A549 (cell line): ENCODE data around the gene PLCXD3. TPM values are rescaled to one million over a fixed set of nuclear protein-coding genes. Genes with fewer than 3 reads are reported as not detected.
A peak's percentile ranks its signal among the peaks of the same experiment; 100 is the strongest.

Experiments used
- ATAC-seq, 2 experiments: fragments of 200-7000 bp in 1 of 2; fragments of >200 bp in 1 of 2; cut with Nextera tagmentation in 1 of 2; cut with Tn5 transposase in 1 of 2; 3 replicates each; pipeline versions ENCODE4 v1.8.0 to v1.9.1; 2018 to 2020; ENCODE audit warnings: mild to moderate bottlenecking in 1 of 2, moderate library complexity in 1 of 2
- CTCF ChIA-PET: fragments of 300-600 bp; sonication (Branson Sonifier 250); formaldehyde crosslinking; extraction: SDS; loops from one replicate; lab custom pipeline; 2021; ENCODE audit warnings: antibody characterized with exemption, inconsistent platforms; lab: Yijun Ruan, JAX
- POLR2A ChIA-PET: fragments of 350-600 bp; formaldehyde crosslinking; extraction: SDS; loops from one replicate; lab custom pipeline; 2021; ENCODE audit warnings: antibody characterized with exemption, inconsistent platforms; lab: Yijun Ruan, JAX
- DNase-seq, 2 experiments: peaks; one replicate each; pipeline versions ENCODE4 v3.0.0 to v3.0.0-alpha.2; 2011 to 2016; ENCODE audit warnings: low read depth in 1 of 2, low spot score in 1 of 2
- FAIRE-seq: peaks from 2 replicates; lab custom pipeline; 2011; peaks lifted over from hg19 to GRCh38; lab: Jason Lieb, UNC
- H3K27ac ChIP-seq, 2 experiments: fragments of >200 bp; sonication (Bioruptor Twin); formaldehyde crosslinking; 3 replicates each; pipeline ENCODE4 v1.5.1; 2016 to 2017
- H3K4me1 ChIP-seq: fragments of >200 bp; sonication (Bioruptor Twin); formaldehyde crosslinking; 3 replicates; pipeline ENCODE4 v1.6.1; 2016
- H3K4me2 ChIP-seq: fragments of >200 bp; sonication (Bioruptor Twin); formaldehyde crosslinking; 3 replicates; pipeline ENCODE4 v1.6.1; 2016
- H3K4me3 ChIP-seq: fragments of >200 bp; sonication (Bioruptor Twin); formaldehyde crosslinking; 3 replicates; pipeline ENCODE4 v1.5.1; 2016
- H3K9me3 ChIP-seq: fragments of >200 bp; sonication (Bioruptor Twin); formaldehyde crosslinking; 3 replicates; pipeline ENCODE4 v1.6.1; 2016
- BHLHE40 ChIP-seq: IDR thresholded peaks from 2 replicates; pipeline ENCODE4 v1.6.1; 2012; ENCODE audit warnings: low read depth, low read length, inconsistent platforms
- CBX2 ChIP-seq: fragments of 200-600 bp; sonication (generic); IDR thresholded peaks from 2 replicates; pipeline ENCODE4 v1.6.1; 2016; ENCODE audit warnings: low read depth, mild to moderate bottlenecking, borderline replicate concordance
- CHD4 ChIP-seq: fragments of 200-600 bp; sonication (generic); IDR thresholded peaks from 2 replicates; pipeline ENCODE4 v1.6.1; 2016; ENCODE audit warnings: antibody characterized with exemption, mild to moderate bottlenecking, borderline replicate concordance
- EHF ChIP-seq: fragments of 250-450 bp; sonication (Bioruptor Pico); IDR thresholded peaks from 2 replicates; pipeline ENCODE4 v1.5.0; 2020; ENCODE audit warnings: mild to moderate bottlenecking
- EHMT2 ChIP-seq: fragments of 200-600 bp; sonication (generic); IDR thresholded peaks from 2 replicates; pipeline ENCODE4 v1.6.1; 2016; ENCODE audit warnings: antibody characterized with exemption, low read depth, mild to moderate bottlenecking, moderate library complexity
- FOXS1 ChIP-seq: fragments of 250-450 bp; sonication (Bioruptor Pico); IDR thresholded peaks from 2 replicates; pipeline ENCODE4 v1.5.0; 2020; ENCODE audit warnings: mild to moderate bottlenecking, moderate library complexity
- GATA3 ChIP-seq: IDR thresholded peaks from 2 replicates; pipeline ENCODE4 v1.6.1; 2012; ENCODE audit warnings: borderline replicate concordance
- HOXB13 ChIP-seq: fragments of 250-450 bp; sonication (Bioruptor Pico); IDR thresholded peaks from 2 replicates; pipeline ENCODE4 v1.5.0; 2020; ENCODE audit warnings: low read depth, mild to moderate bottlenecking, moderate library complexity
- KDM5A ChIP-seq: fragments of 200-600 bp; sonication (generic); IDR thresholded peaks from 2 replicates; pipeline ENCODE4 v1.6.1; 2016; ENCODE audit warnings: antibody characterized with exemption, mild to moderate bottlenecking
- MYC ChIP-seq: IDR thresholded peaks from 2 replicates; pipeline ENCODE4 v1.6.1; 2012; ENCODE audit warnings: mild to moderate bottlenecking, inconsistent platforms, low read length, improper control_type of control experiment, borderline replicate concordance
- NPAS2 ChIP-seq: fragments of 250-450 bp; sonication (Bioruptor Pico); IDR thresholded peaks from 2 replicates; pipeline ENCODE4 v1.8.0; 2022; ENCODE audit warnings: mild to moderate bottlenecking, moderate library complexity, borderline replicate concordance
- NR3C1 ChIP-seq: fragments of >200 bp; sonication (Bioruptor Twin); formaldehyde crosslinking; IDR thresholded peaks from 3 replicates; pipeline ENCODE4 v1.6.1; 2017
- POLR2AphosphoS2 ChIP-seq: conservative IDR thresholded peaks from 2 replicates; pipeline ENCODE4 v1.6.1; 2012; ENCODE audit warnings: low read length, improper control_type of control experiment, inconsistent platforms
- RAD21 ChIP-seq, 2 experiments: fragments of >200 bp in 1 of 2; sonication (Bioruptor Twin) in 1 of 2; formaldehyde crosslinking in 1 of 2; IDR thresholded peaks in 1 of 2; conservative IDR thresholded peaks in 1 of 2; 2 replicates in 1 of 2; 3 replicates in 1 of 2; pipeline ENCODE4 v1.6.1; 2012 to 2018; ENCODE audit warnings: inconsistent platforms in 1 of 2
- RARB ChIP-seq: fragments of 250-450 bp; sonication (Bioruptor Pico); IDR thresholded peaks from 2 replicates; pipeline ENCODE4 v1.8.0; 2021; ENCODE audit warnings: mild to moderate bottlenecking, moderate library complexity
- RFX5 ChIP-seq: fragments of 450-650 bp; IDR thresholded peaks from 2 replicates; pipeline ENCODE4 v1.7.1; 2014; ENCODE audit warnings: antibody characterized with exemption, mild to moderate bottlenecking, moderate library complexity
- RNF2 ChIP-seq: fragments of 200-600 bp; sonication (generic); IDR thresholded peaks from 2 replicates; pipeline ENCODE4 v1.6.1; 2016; ENCODE audit warnings: low read depth, mild to moderate bottlenecking, antibody characterized with exemption, moderate library complexity, borderline replicate concordance
- SMC3 ChIP-seq: fragments of >200 bp; sonication (Bioruptor Twin); formaldehyde crosslinking; IDR thresholded peaks from 3 replicates; pipeline ENCODE4 v1.6.1; 2018; ENCODE audit warnings: inconsistent platforms
- TFCP2L1 ChIP-seq: fragments of 250-450 bp; sonication (Bioruptor Pico); IDR thresholded peaks from 2 replicates; pipeline ENCODE4 v1.5.0; 2021; ENCODE audit warnings: mild to moderate bottlenecking
- ZNF302 ChIP-seq: fragments of 250-450 bp; sonication (Bioruptor Pico); IDR thresholded peaks from 2 replicates; pipeline ENCODE4 v1.9.0; 2021; ENCODE audit warnings: inconsistent platforms, mild to moderate bottlenecking, moderate library complexity
- WGBS: methylation state at CpG from one replicate; pipeline ENCODE4 v1.1.6; 2017; ENCODE audit errors: missing lambda C conversion rate; 5-methylcytosine and 5-hydroxymethylcytosine counted together
- polyA plus RNA-seq, 4 experiments: library from polyadenylated mRNA; depleted of rRNA in 3 of 4; stranded (reverse); fragments of >200 nt; fragmentation: RNase III in 1 of 4; extraction: RNeasy Plus Mini Kit Qiagen cat#74134 plus additional on column Dnase treatment in 1 of 4; gene quantifications; 2 replicates in 3 of 4; 3 replicates in 1 of 4; pipeline ENCODE4 v1.2.3, GENCODE V29; 2011 to 2017
- TF ChIP-seq, protein P1 (sequence below): fragments of >200 bp; sonication (Bioruptor Twin); formaldehyde crosslinking; IDR thresholded peaks from 3 replicates; pipeline ENCODE4 v1.5.1; 2016
- TF ChIP-seq, protein P2 (sequence below): IDR thresholded peaks from 2 replicates; pipeline ENCODE4 v1.6.1; 2012
- TF ChIP-seq, protein P3 (sequence below): fragments of 250-450 bp; sonication (Bioruptor Pico); IDR thresholded peaks from 2 replicates; pipeline ENCODE4 v1.5.0; 2021; ENCODE audit warnings: mild to moderate bottlenecking, moderate library complexity, borderline replicate concordance
- TF ChIP-seq, protein P4 (sequence below): fragments of 200-600 bp; sonication (generic); IDR thresholded peaks from 2 replicates; pipeline ENCODE4 v1.6.1; 2016; ENCODE audit warnings: antibody characterized with exemption, mild to moderate bottlenecking, moderate library complexity

The PLCXD3 gene
- polyA plus RNA-seq, 2 of the 4 experiments (the other 2 are of a cell fraction): 1.2 to 1.6 TPM

DNA sequence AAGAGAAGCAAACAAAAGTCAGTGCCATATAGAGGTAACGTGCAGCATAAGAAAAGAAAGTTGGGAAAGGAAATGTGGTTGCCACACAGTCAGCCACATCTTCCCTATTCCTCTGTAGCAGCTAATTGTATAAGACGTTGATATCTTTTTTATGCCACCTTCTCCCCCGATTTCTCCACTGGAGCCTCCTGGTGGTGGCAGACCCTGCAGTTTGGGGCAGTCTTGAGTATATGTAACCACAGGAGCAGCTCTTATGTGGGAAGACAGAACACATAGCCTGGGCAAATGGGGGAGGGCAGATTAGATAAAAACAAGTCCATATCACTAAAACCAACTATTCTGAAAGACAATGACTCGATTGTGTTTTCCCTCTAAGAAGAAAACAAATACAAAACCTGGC is 99.7 kb downstream of the PLCXD3 start:
- WGBS: 38% methylated on average over 4 of the region's 4 CpGs
- CTCF ChIA-PET: interaction anchor here (1.6 kb wide), 1 partner anchor 141 kb away, joined by 3 read pairs; no protein-coding TSS in a partner anchor
- Histone ChIP-seq H3K9me3 (no peaks in the 10 kb centered on the region), H3K4me3 (no peak overlapping the region), H3K4me2 (peak overlapping the region; percentile 31), H3K27ac (peak overlapping the region; percentile 80 to 87), H3K4me1 (peaks cover 89% of the 10 kb centered on the region)
- ATAC-seq (peak in 1 of 2 experiments; percentile 46; a peak in 3 of 6 replicates), DNase-seq (peak in 1 of 2 experiments; percentile 50), FAIRE-seq (no peak)
- TF ChIP-seq RARB (CRISPR knock-in tag): no peak
- no peak for TF ChIP-seq CHD4
- TF ChIP-seq ZNF302 (CRISPR knock-in tag): no peak
- TF ChIP-seq, protein P1, sequence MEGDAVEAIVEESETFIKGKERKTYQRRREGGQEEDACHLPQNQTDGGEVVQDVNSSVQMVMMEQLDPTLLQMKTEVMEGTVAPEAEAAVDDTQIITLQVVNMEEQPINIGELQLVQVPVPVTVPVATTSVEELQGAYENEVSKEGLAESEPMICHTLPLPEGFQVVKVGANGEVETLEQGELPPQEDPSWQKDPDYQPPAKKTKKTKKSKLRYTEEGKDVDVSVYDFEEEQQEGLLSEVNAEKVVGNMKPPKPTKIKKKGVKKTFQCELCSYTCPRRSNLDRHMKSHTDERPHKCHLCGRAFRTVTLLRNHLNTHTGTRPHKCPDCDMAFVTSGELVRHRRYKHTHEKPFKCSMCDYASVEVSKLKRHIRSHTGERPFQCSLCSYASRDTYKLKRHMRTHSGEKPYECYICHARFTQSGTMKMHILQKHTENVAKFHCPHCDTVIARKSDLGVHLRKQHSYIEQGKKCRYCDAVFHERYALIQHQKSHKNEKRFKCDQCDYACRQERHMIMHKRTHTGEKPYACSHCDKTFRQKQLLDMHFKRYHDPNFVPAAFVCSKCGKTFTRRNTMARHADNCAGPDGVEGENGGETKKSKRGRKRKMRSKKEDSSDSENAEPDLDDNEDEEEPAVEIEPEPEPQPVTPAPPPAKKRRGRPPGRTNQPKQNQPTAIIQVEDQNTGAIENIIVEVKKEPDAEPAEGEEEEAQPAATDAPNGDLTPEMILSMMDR: peak; percentile 16; the same call in 1 of the 3 replicates
- TF ChIP-seq, protein P2, sequence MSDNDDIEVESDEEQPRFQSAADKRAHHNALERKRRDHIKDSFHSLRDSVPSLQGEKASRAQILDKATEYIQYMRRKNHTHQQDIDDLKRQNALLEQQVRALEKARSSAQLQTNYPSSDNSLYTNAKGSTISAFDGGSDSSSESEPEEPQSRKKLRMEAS: 0 out of 2 replicates have a peak, but pooled peaks have one; percentile 26
- no peak for TF ChIP-seq POLR2AphosphoS2
- TF ChIP-seq RNF2: no peak
- no peak for TF ChIP-seq FOXS1 (CRISPR knock-in tag)
- no peak for TF ChIP-seq HOXB13 (CRISPR knock-in tag)
- TF ChIP-seq RAD21 (conservative IDR thresholded peaks at IDR 0.05 in 1 of 2, IDR thresholded peaks at IDR 0.05 in 1 of 2): peak in 1 of 2 experiments; percentile 49; a peak in 3 of 5 replicates
- TF ChIP-seq BHLHE40: no peak
- TF ChIP-seq CBX2: no peak
- no peak for TF ChIP-seq RFX5
- no peak for TF ChIP-seq EHF (CRISPR knock-in tag)
- TF ChIP-seq NR3C1: no peak
- no peak for TF ChIP-seq KDM5A
- TF ChIP-seq, protein P3, sequence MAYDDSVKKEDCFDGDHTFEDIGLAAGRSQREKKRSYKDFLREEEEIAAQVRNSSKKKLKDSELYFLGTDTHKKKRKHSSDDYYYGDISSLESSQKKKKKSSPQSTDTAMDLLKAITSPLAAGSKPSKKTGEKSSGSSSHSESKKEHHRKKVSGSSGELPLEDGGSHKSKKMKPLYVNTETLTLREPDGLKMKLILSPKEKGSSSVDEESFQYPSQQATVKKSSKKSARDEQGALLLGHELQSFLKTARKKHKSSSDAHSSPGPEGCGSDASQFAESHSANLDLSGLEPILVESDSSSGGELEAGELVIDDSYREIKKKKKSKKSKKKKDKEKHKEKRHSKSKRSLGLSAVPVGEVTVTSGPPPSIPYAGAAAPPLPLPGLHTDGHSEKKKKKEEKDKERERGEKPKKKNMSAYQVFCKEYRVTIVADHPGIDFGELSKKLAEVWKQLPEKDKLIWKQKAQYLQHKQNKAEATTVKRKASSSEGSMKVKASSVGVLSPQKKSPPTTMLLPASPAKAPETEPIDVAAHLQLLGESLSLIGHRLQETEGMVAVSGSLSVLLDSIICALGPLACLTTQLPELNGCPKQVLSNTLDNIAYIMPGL: no peak
- no peak for TF ChIP-seq MYC
- peak; percentile 34; the same call in 2 of the 3 replicates for TF ChIP-seq SMC3
- no peak for TF ChIP-seq TFCP2L1 (CRISPR knock-in tag)
- TF ChIP-seq EHMT2: no peak
- no peak for TF ChIP-seq NPAS2
- TF ChIP-seq, protein P4, sequence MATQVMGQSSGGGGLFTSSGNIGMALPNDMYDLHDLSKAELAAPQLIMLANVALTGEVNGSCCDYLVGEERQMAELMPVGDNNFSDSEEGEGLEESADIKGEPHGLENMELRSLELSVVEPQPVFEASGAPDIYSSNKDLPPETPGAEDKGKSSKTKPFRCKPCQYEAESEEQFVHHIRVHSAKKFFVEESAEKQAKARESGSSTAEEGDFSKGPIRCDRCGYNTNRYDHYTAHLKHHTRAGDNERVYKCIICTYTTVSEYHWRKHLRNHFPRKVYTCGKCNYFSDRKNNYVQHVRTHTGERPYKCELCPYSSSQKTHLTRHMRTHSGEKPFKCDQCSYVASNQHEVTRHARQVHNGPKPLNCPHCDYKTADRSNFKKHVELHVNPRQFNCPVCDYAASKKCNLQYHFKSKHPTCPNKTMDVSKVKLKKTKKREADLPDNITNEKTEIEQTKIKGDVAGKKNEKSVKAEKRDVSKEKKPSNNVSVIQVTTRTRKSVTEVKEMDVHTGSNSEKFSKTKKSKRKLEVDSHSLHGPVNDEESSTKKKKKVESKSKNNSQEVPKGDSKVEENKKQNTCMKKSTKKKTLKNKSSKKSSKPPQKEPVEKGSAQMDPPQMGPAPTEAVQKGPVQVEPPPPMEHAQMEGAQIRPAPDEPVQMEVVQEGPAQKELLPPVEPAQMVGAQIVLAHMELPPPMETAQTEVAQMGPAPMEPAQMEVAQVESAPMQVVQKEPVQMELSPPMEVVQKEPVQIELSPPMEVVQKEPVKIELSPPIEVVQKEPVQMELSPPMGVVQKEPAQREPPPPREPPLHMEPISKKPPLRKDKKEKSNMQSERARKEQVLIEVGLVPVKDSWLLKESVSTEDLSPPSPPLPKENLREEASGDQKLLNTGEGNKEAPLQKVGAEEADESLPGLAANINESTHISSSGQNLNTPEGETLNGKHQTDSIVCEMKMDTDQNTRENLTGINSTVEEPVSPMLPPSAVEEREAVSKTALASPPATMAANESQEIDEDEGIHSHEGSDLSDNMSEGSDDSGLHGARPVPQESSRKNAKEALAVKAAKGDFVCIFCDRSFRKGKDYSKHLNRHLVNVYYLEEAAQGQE: no peak
- no peak for TF ChIP-seq GATA3
- POLR2A ChIA-PET: no interaction called here
